ENCODE results near the gene TMCC1. TPM values are rescaled to one million over a fixed set of nuclear protein-coding genes. Genes with fewer than 3 reads are reported as not detected.

The TMCC1 gene
- total and polyA plus RNA-seq, 2 donors (not counting 3 experiments of a cell fraction or from before 2014, with no cell fraction given), result 17.4 to 38.4 TPM

GRCh38 chr3:129689036-129689435, 204.5 kb downstream of the TMCC1 start:
- dilution Hi-C loops (cut with MboI; ENCODE audit: extremely low pct_ligation_motif_present, low sequenced_read_pairs), result no loop called here
- H3K36me3 ChIP-seq (ENCODE audit: control insufficient read depth in 2 of 2, extremely low read depth in 1 of 2, insufficient read depth in 2 of 2, low read length in 2 of 2), result no peaks in the 10 kb centered on the region
- H3K27me3 ChIP-seq (ENCODE audit: control insufficient read depth in 2 of 2, insufficient read depth in 2 of 2, low read length in 2 of 2), result no peaks in the 10 kb centered on the region
- H3K79me2 ChIP-seq (ENCODE audit: control insufficient read depth, insufficient read depth, low read length), result no peaks in the 10 kb centered on the region
- no TSS peak for BruUV-seq (replicated peaks)
- TF ChIP-seq, protein P1, sequence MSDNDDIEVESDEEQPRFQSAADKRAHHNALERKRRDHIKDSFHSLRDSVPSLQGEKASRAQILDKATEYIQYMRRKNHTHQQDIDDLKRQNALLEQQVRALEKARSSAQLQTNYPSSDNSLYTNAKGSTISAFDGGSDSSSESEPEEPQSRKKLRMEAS (IDR thresholded peaks at IDR 0.05; ENCODE audit: insufficient read depth, insufficient read length), result no peak
- TF ChIP-seq CTCF (IDR thresholded peaks at IDR 0.05; ENCODE audit: extremely low read depth in 1 of 2, insufficient read depth in 1 of 2, low read depth in 1 of 2, low read length in 2 of 2) (no peak), FOS (IDR thresholded peaks at IDR 0.05; ENCODE audit: borderline replicate concordance, insufficient read depth, low read length) (no peak), POLR2A (IDR thresholded peaks at IDR 0.05; ENCODE audit: low read depth, low read length) (no peak), GATA2 (IDR thresholded peaks at IDR 0.05; ENCODE audit: insufficient read depth, insufficient read length, low read depth, low read length) (no peak)
- no peak overlapping the region for H3K9ac ChIP-seq (replicated peaks; ENCODE audit: extremely low read depth, insufficient read depth, low read length)
- DNase-seq (ENCODE audit: low read depth, low spot score) (no peak), FAIRE-seq (no peak)
- H2AFZ ChIP-seq (ENCODE audit: low read depth, low read length), result no peak overlapping the region
- no peak overlapping the region for H3K4me3 ChIP-seq (replicated peaks in 1 of 3; ENCODE audit: insufficient read depth in 1 of 3, low read depth in 1 of 3, low read length in 3 of 3)
- peaks cover 3% of the 10 kb centered on the region for H4K20me1 ChIP-seq (replicated peaks; ENCODE audit: control insufficient read depth, extremely low read depth, insufficient read depth, low read length)
- intact Hi-C loops (cut with micrococcal nuclease), result no loop called here
- POLR2A ChIA-PET, result no interaction called here
- H3K9me1 ChIP-seq (replicated peaks; ENCODE audit: control insufficient read depth, extremely low read depth, insufficient read depth, low read length), result no peaks in the 10 kb centered on the region
- no peak overlapping the region for H3K27ac ChIP-seq (ENCODE audit: insufficient read depth, low read depth, low read length)
- CTCF ChIA-PET, result interaction anchor here (1.0 to 1.2 kb wide), 3 partner anchors 9 to 35 kb away, joined by 3 to 4 read pairs (median 3); no protein-coding TSS in a partner anchor
- H3K4me1 ChIP-seq (ENCODE audit: control insufficient read depth, extremely low read depth, insufficient read depth, low read length), result no peaks in the 10 kb centered on the region
- H3K9me3 ChIP-seq (replicated peaks; ENCODE audit: control insufficient read depth, insufficient read depth, low read length), result no peaks in the 10 kb centered on the region
- H3K4me2 ChIP-seq (ENCODE audit: insufficient read depth, low read length), result no peak overlapping the region
